Activated CD4-positive, alpha-beta T cell treated with anti-CD3 and anti-CD28 coated beads, Interleukin-2, amount 10 ng/mL, durations not matched to agents 7 days and 5 days (primary cell): ENCODE data around the gene IVNS1ABP. TPM values are rescaled to one million over a fixed set of nuclear protein-coding genes. Genes with fewer than 3 reads are reported as not detected.
"Not testable (repeated sequence)": the region's sequence is repeated elsewhere in the genome, so short reads cannot be mapped to it uniquely, and the experiment has no call there.

ENCODE experiments used
- CTCF ChIA-PET: fragments of 350-600 bp; sonication (Branson Sonifier 250); formaldehyde crosslinking; loops from one replicate; lab custom pipeline; 2021; ENCODE audit warnings: antibody characterized with exemption; lab: Charles Lee
- POLR2A ChIA-PET: fragments of 350-600 bp; sonication (Branson Sonifier 250); formaldehyde crosslinking; loops from one replicate; lab custom pipeline; 2021; ENCODE audit warnings: antibody characterized with exemption; lab: Charles Lee
- DNase-seq: peaks from one replicate; pipeline ENCODE4 v3.0.0-alpha.2; 2020
- H3K27ac Mint-ChIP-seq: one replicate; pipeline ENCODE4 v1.8.0; 2021; ENCODE audit warnings: mild to moderate bottlenecking, moderate library complexity, mixed read lengths
- H3K27me3 Mint-ChIP-seq: one replicate; pipeline ENCODE4 v1.8.0; 2021; ENCODE audit warnings: mixed read lengths
- H3K36me3 Mint-ChIP-seq: one replicate; pipeline ENCODE4 v1.8.0; 2021; ENCODE audit warnings: low read depth, mixed read lengths
- H3K4me1 Mint-ChIP-seq: one replicate; pipeline ENCODE4 v1.8.0; 2021; ENCODE audit warnings: mixed read lengths
- H3K4me3 Mint-ChIP-seq: one replicate; pipeline ENCODE4 v1.8.0; 2021; ENCODE audit warnings: mild to moderate bottlenecking, moderate library complexity, mixed read lengths
- H3K9me3 Mint-ChIP-seq: one replicate; pipeline ENCODE4 v1.8.0; 2021; ENCODE audit warnings: mixed read lengths
- total RNA-seq, 2 experiments: library from RNA; stranded (reverse); gene quantifications; one replicate each; pipeline ENCODE4 v1.2.3, GENCODE V29; 2021

IVNS1ABP gene
- total RNA-seq, 2 experiments from 2014 or later = 87.9 to 89.9 TPM

- peaks cover 14% of the 10 kb centered on the region for H3K9me3 Mint-ChIP-seq
- H3K27me3 Mint-ChIP-seq = no peaks in the 10 kb centered on the region
- no peak overlapping the region for H3K27ac Mint-ChIP-seq
- DNase-seq = no peak
- H3K4me1 Mint-ChIP-seq = peaks cover 19% of the 10 kb centered on the region
- peaks cover 12% of the 10 kb centered on the region for H3K36me3 Mint-ChIP-seq
- CTCF ChIA-PET = no interaction called here
- POLR2A ChIA-PET = no interaction called here
- H3K4me3 Mint-ChIP-seq = no peak overlapping the region
These were observed 5.6 kb upstream of the IVNS1ABP start for GRCh38 chr1:185322636-185323035.

- H3K27ac Mint-ChIP-seq, H3K27me3 Mint-ChIP-seq, DNase-seq, H3K4me3 Mint-ChIP-seq, POLR2A ChIA-PET, CTCF ChIA-PET: not testable (repeated sequence)
- peaks cover 21% of the 10 kb centered on the region for H3K4me1 Mint-ChIP-seq
- peaks cover 11% of the 10 kb centered on the region for H3K36me3 Mint-ChIP-seq
- peaks cover 14% of the 10 kb centered on the region for H3K9me3 Mint-ChIP-seq
These were observed 4.7 kb upstream of the IVNS1ABP start for GRCh38 chr1:185321653-185322221.

DNA sequence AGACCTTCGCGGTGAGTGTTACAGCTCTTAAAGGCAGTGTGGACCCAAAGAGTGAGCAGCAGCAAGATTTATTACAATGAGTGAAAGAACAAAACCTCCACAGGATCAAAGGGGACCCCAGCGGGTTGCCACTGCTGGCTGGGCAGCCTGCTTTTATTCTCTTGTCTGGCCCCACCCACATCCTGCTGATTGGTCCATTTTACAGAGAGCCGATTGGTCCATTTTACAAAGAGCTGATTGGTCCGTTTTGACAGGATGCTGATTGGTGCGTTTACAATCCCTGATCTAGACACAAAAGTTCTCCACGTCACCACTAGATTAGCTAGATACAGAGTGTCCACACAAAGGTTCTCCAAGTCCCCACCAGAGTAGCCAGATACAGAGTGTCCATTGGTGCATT is 4.1 kb upstream of the IVNS1ABP start:
- H3K27me3 Mint-ChIP-seq, CTCF ChIA-PET, DNase-seq, H3K4me3 Mint-ChIP-seq, H3K27ac Mint-ChIP-seq, POLR2A ChIA-PET: not testable (repeated sequence)
- Mint-ChIP-seq H3K9me3 (peaks cover 14% of the 10 kb centered on the region), H3K36me3 (peaks cover 11% of the 10 kb centered on the region), H3K4me1 (peaks cover 21% of the 10 kb centered on the region)

DNA sequence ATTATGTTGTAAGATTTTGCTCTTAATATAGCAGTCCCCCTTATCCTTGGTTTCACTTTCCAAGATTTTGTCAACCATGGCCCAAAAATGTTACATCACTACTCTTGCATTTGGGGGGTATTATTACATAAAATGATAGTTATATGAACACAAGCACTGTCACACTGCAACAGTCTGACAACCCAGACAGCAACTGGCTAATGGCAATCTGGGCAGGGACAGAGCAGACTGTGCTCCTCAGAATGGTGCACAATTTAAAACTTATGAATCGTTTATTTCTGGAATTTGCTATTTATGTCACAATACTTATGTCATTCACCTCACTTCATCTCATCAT is 2.1 kb upstream of the IVNS1ABP start:
- ChIA-PET CTCF (interaction anchor here (1.7 to 2.6 kb wide), 2 partner anchors 18 to 248 kb away, joined by 6 to 9 read pairs; no protein-coding TSS in a partner anchor), POLR2A (no interaction called here)
- Mint-ChIP-seq H3K9me3 (peaks cover 14% of the 10 kb centered on the region), H3K27me3 (no peaks in the 10 kb centered on the region), H3K4me3 (no peak overlapping the region), H3K4me1 (peaks cover 38% of the 10 kb centered on the region), H3K36me3 (peaks cover 23% of the 10 kb centered on the region), H3K27ac (no peak overlapping the region)
- DNase-seq = no peak

GRCh38 chr1:185318431-185319138 is 1.5 kb upstream of the IVNS1ABP start:
- H3K36me3 Mint-ChIP-seq = peaks cover 23% of the 10 kb centered on the region

GRCh38 chr1:185317886-185318310 is 855 bp upstream of the IVNS1ABP start:
- POLR2A ChIA-PET = interaction anchor here (0.6 to 1.4 kb wide), 4 partner anchors 242 to 1386 kb away, joined by 3 read pairs; no protein-coding TSS in a partner anchor
- H3K4me3 Mint-ChIP-seq = peak overlapping the region; percentile 96
- CTCF ChIA-PET = interaction anchor here (0.8 to 2.6 kb wide), 11 partner anchors 9 to 453 kb away, joined by 3 to 9 read pairs (median 4); partner anchors contain the start of gene SWT1
- no peaks in the 10 kb centered on the region for H3K27me3 Mint-ChIP-seq
- peak overlapping the region; percentile 97 for H3K27ac Mint-ChIP-seq
- peaks cover 28% of the 10 kb centered on the region for H3K36me3 Mint-ChIP-seq
- H3K4me1 Mint-ChIP-seq = peaks cover 50% of the 10 kb centered on the region
- peaks cover 14% of the 10 kb centered on the region for H3K9me3 Mint-ChIP-seq
- DNase-seq = peak; percentile 81

More at GRCh38 chr1:185318431-185319138, 1.5 kb upstream of the IVNS1ABP start:
- peak overlapping the region; percentile 96 for H3K4me3 Mint-ChIP-seq
- CTCF ChIA-PET = interaction anchor here (0.8 to 2.6 kb wide), 10 partner anchors 8 to 454 kb away, joined by 3 to 9 read pairs (median 5); partner anchors contain the start of gene SWT1
- H3K4me1 Mint-ChIP-seq = peaks cover 44% of the 10 kb centered on the region
- POLR2A ChIA-PET = interaction anchor here (0.6 kb wide), 1 partner anchor 318 kb away, joined by 3 read pairs; no protein-coding TSS in a partner anchor
- peak overlapping the region; percentile 97 for H3K27ac Mint-ChIP-seq
- DNase-seq = no peak
- H3K27me3 Mint-ChIP-seq = no peaks in the 10 kb centered on the region
- peaks cover 14% of the 10 kb centered on the region for H3K9me3 Mint-ChIP-seq

GRCh38 chr1:185316163-185317033 is 645 bp downstream of the IVNS1ABP start:
- POLR2A ChIA-PET = interaction anchor here (0.7 to 1.4 kb wide), 3 partner anchors 123 to 251 kb away, joined by 3 to 5 read pairs (median 3); no protein-coding TSS in a partner anchor
- peak; percentile 91 for DNase-seq
- H3K27ac Mint-ChIP-seq = peak overlapping the region; percentile 97
- peaks cover 27% of the 10 kb centered on the region for H3K36me3 Mint-ChIP-seq
- CTCF ChIA-PET = interaction anchor here (0.8 to 2.6 kb wide), 7 partner anchors 9 to 354 kb away, joined by 3 to 9 read pairs (median 6); no protein-coding TSS in a partner anchor
- peaks cover 8% of the 10 kb centered on the region for H3K9me3 Mint-ChIP-seq
- peak overlapping the region; percentile 96 for H3K4me3 Mint-ChIP-seq
- H3K4me1 Mint-ChIP-seq = peaks cover 64% of the 10 kb centered on the region
- no peaks in the 10 kb centered on the region for H3K27me3 Mint-ChIP-seq

DNA sequence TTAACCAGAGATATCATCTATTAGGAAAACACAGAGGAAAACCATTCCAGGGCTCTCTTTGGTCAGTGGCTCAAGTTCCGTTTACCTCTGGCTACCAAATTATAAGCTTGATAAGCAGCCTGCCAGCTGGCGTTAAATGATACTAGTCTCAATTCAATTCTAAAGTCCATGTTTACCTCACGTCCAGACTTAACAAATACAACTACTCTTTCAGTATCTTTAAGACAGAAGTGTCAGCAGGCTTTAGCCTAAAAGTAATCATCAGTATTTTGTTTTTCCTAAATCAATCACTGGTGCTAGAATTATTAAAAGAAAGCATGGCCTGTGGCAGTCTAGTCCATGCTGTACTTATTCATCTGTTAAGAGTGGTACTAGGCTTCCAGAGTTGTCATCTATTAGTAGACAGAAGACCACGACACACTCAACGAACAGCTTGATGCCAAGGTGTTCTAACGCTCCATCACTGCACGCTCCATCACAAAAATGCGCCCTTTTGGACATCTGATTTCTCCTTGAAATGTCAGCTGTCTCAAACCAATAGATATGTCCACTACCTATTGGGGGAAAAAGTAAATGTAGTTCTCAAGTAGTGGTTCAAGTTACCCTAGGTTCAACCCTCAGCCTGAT is 1.5 kb downstream of the IVNS1ABP start:
- ChIA-PET POLR2A (interaction anchor here (0.5 kb wide), 1 partner anchor 561 kb away, joined by 3 read pairs; the partner anchor contains the start of gene EDEM3), CTCF (interaction anchor here (0.5 to 1.3 kb wide), 3 partner anchors 9 to 831 kb away, joined by 3 to 4 read pairs (median 3); no protein-coding TSS in a partner anchor)
- H3K9me3 Mint-ChIP-seq = peaks cover 2% of the 10 kb centered on the region
- peaks cover 26% of the 10 kb centered on the region for H3K36me3 Mint-ChIP-seq
- peak overlapping the region; percentile 96 for H3K4me3 Mint-ChIP-seq
- H3K27ac Mint-ChIP-seq = peak overlapping the region; percentile 97
- H3K4me1 Mint-ChIP-seq = peaks cover 66% of the 10 kb centered on the region
- H3K27me3 Mint-ChIP-seq = no peaks in the 10 kb centered on the region
- DNase-seq = peak; percentile 12

DNA sequence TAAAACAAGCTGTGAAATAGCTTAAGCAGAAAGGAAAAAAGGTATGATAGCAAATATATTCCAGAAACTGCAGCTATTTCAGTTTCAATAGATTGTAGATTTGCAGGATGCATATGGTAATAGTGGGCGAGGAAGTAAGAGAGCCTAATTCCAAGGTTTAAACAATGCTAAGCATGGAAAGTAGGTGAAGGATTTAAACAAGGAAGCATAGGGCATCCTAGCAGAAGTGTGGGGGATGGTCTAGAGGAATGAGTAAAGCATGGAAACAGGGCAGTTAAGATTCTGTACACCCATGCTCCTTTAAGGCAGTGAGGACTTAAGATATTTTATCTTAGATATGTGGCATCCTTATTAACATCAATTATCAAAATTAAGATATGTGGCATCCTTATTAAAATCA is 2.6 kb downstream of the IVNS1ABP start:
- DNase-seq = no peak
- Mint-ChIP-seq H3K9me3 (no peaks in the 10 kb centered on the region), H3K36me3 (peaks cover 27% of the 10 kb centered on the region), H3K4me3 (peak overlapping the region; percentile 96), H3K4me1 (peaks cover 64% of the 10 kb centered on the region), H3K27me3 (no peaks in the 10 kb centered on the region), H3K27ac (peak overlapping the region; percentile 51)
- ChIA-PET CTCF (interaction anchor here (0.6 to 1.0 kb wide), 3 partner anchors 9 to 227 kb away, joined by 3 to 5 read pairs (median 4); no protein-coding TSS in a partner anchor), POLR2A (interaction anchor here (0.6 kb wide), 1 partner anchor 10 kb away, joined by 5 read pairs; no protein-coding TSS in a partner anchor)

- no peak for DNase-seq
- H3K9me3 Mint-ChIP-seq = no peaks in the 10 kb centered on the region
- H3K4me1 Mint-ChIP-seq = peaks cover 49% of the 10 kb centered on the region
- no peaks in the 10 kb centered on the region for H3K27me3 Mint-ChIP-seq
- peaks cover 39% of the 10 kb centered on the region for H3K36me3 Mint-ChIP-seq
- no peak overlapping the region for H3K27ac Mint-ChIP-seq
- ChIA-PET POLR2A (no interaction called here), CTCF (interaction anchor here (0.5 kb wide), 1 partner anchor 141 kb away, joined by 3 read pairs; no protein-coding TSS in a partner anchor)
- peak overlapping the region; percentile 96 for H3K4me3 Mint-ChIP-seq
These were observed 4.5 kb downstream of the IVNS1ABP start for GRCh38 chr1:185312361-185313138.

DNA sequence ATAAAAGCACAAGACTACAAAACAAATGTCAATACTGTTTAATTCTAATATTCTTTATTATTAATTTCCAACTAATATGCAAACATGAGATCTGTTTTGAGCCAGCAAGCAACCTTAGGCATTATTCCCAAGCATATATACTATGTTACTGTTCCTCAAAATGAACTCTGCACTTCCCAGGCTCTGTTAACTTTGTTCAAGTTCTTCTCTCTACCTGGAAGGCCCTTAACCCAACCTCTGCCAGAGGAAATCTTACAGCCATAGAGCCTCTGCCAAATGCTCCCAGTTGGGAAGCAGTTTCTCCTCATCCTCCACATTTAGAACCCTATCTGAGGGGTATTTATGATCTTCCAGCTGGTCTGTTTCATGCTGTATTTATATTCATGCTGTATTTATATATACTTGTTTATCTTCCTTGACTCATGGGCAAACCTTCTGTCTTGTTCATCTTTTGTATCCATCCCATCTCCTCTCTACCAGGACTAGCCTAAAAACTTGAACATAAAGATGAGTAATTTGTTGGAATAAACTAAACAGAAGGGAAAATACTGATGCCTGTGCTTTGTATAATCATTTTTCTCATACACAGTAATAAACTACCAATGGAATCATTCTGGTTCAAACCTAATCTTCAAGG is 5.3 kb downstream of the IVNS1ABP start:
- CTCF ChIA-PET = no interaction called here

More for the DNA sequence above, 5.3 kb downstream of the IVNS1ABP start:
- Mint-ChIP-seq H3K4me3 (no peak overlapping the region), H3K4me1 (peaks cover 50% of the 10 kb centered on the region), H3K27ac (peak overlapping the region; percentile 37), H3K36me3 (peaks cover 46% of the 10 kb centered on the region), H3K27me3 (no peaks in the 10 kb centered on the region), H3K9me3 (no peaks in the 10 kb centered on the region)
- POLR2A ChIA-PET = no interaction called here
- no peak for DNase-seq
